ENCODE data around the gene KIF26B.

KIF26B gene

GRCh38 chr1:245172026-245172425 is 17.2 kb downstream of the KIF26B start:
- no peak for DNase-seq (ENCODE audit: low read depth)

- no peak for DNase-seq (ENCODE audit: low read depth)
Observed at GRCh38 chr1:245172829-245173228, 18.0 kb downstream of the KIF26B start.

- no peak for DNase-seq (ENCODE audit: low read depth)
Observed at GRCh38 chr1:245173446-245174211, 18.8 kb downstream of the KIF26B start.

- DNase-seq (ENCODE audit: low read depth) = no peak
Observed at GRCh38 chr1:245177071-245177900, 22.5 kb downstream of the KIF26B start.

GRCh38 chr1:245179706-245180105 is 24.9 kb downstream of the KIF26B start:
- no peak for DNase-seq (ENCODE audit: low read depth)

- no peak for DNase-seq (ENCODE audit: low read depth)
Observed at GRCh38 chr1:245180496-245181157, 25.8 kb downstream of the KIF26B start.

- DNase-seq (ENCODE audit: low read depth) = no peak
Observed at GRCh38 chr1:245181158-245181517, 26.4 kb downstream of the KIF26B start.

- DNase-seq (ENCODE audit: low read depth) = no peak
Observed at GRCh38 chr1:245182028-245182427, 27.2 kb downstream of the KIF26B start.

- no peak for DNase-seq (ENCODE audit: low read depth)
Observed at GRCh38 chr1:245183429-245183828, 28.6 kb downstream of the KIF26B start.

GRCh38 chr1:245184779-245185178 is 30.0 kb downstream of the KIF26B start:
- DNase-seq (ENCODE audit: low read depth) = no peak

- DNase-seq (ENCODE audit: low read depth) = no peak
Observed at GRCh38 chr1:245188403-245188802, 33.6 kb downstream of the KIF26B start.

GRCh38 chr1:245195398-245195797 is 40.6 kb downstream of the KIF26B start:
- DNase-seq (ENCODE audit: low read depth) = no peak

GRCh38 chr1:245197121-245197520 is 42.3 kb downstream of the KIF26B start:
- no peak for DNase-seq (ENCODE audit: low read depth)

- peak; percentile 42 for DNase-seq (ENCODE audit: low read depth)
Observed at GRCh38 chr1:245197911-245198379, 43.2 kb downstream of the KIF26B start.

GRCh38 chr1:245198748-245199516 is 44.1 kb downstream of the KIF26B start:
- no peak for DNase-seq (ENCODE audit: low read depth)

GRCh38 chr1:245200146-245200545 is 45.4 kb downstream of the KIF26B start:
- no peak for DNase-seq (ENCODE audit: low read depth)

GRCh38 chr1:245201201-245201600 is 46.4 kb downstream of the KIF26B start:
- no peak for DNase-seq (ENCODE audit: low read depth)

- no peak for DNase-seq (ENCODE audit: low read depth)
Observed at GRCh38 chr1:245201827-245202226, 47.0 kb downstream of the KIF26B start.

- DNase-seq (ENCODE audit: low read depth) = no peak
Observed at GRCh38 chr1:245205396-245205795, 50.6 kb downstream of the KIF26B start.

GRCh38 chr1:245205864-245206263 is 51.1 kb downstream of the KIF26B start:
- DNase-seq (ENCODE audit: low read depth) = no peak

GRCh38 chr1:245207056-245207638 is 52.4 kb downstream of the KIF26B start:
- DNase-seq (ENCODE audit: low read depth) = no peak

GRCh38 chr1:245207801-245208200 is 53.0 kb downstream of the KIF26B start:
- no peak for DNase-seq (ENCODE audit: low read depth)

Measured in GM04503 (cell line).